LNCaP clone FGC (cell line): ENCODE results near the gene IL4.
"Not testable (repeated sequence)": the region's sequence is repeated elsewhere in the genome, so short reads cannot be mapped to it uniquely, and the experiment has no call there.

Source experiments
- DNase-seq: peaks from one replicate; pipeline ENCODE4 v3.0.0-alpha.2; 2011; ENCODE audit warnings: low read depth
- H3K4me3 ChIP-seq: 2 replicates; pipeline ENCODE4 v1.5.1; 2011; ENCODE audit warnings: mild to moderate bottlenecking, low read depth, low read length, control low read depth
- CTCF ChIP-seq: IDR thresholded peaks from 2 replicates; pipeline ENCODE4 v1.5.1; 2012; ENCODE audit warnings: mild to moderate bottlenecking; ENCODE audit not compliant: control insufficient read depth, insufficient read depth; ENCODE audit errors: extremely low read depth

IL4 gene

GRCh38 chr5:132673939-132674630 lies at the start of gene IL4:
TSS of gene IL4 (plus strand) at chr5:132673989. CDS start at chr5:132674051, 62 bp downstream.
- TF ChIP-seq CTCF, result no peak
- DNase-seq, result no peak
- no peak within 1 kb of the TSS for H3K4me3 ChIP-seq

GRCh38 chr5:132627470-132627869 lies 46.3 kb upstream of the IL4 start:
- TF ChIP-seq CTCF, result no peak
- no peak overlapping the region for H3K4me3 ChIP-seq
- no peak for DNase-seq

- TF ChIP-seq CTCF, result no peak
- DNase-seq, result no peak
- no peak overlapping the region for H3K4me3 ChIP-seq
These were observed 45.0 kb upstream of the IL4 start for GRCh38 chr5:132628814-132629213.

GRCh38 chr5:132629230-132629944 lies 44.4 kb upstream of the IL4 start:
- no peak for TF ChIP-seq CTCF
- no peak overlapping the region for H3K4me3 ChIP-seq
- DNase-seq, result no peak

GRCh38 chr5:132633587-132633986 lies 40.2 kb upstream of the IL4 start:
- DNase-seq, H3K4me3 ChIP-seq: not testable (repeated sequence)

- DNase-seq, result no peak
- no peak overlapping the region for H3K4me3 ChIP-seq
- no peak for TF ChIP-seq CTCF
These were observed 37.9 kb upstream of the IL4 start for GRCh38 chr5:132635873-132636272.

- no peak for DNase-seq
- TF ChIP-seq CTCF, result no peak
- no peak overlapping the region for H3K4me3 ChIP-seq
These were observed 36.5 kb upstream of the IL4 start for GRCh38 chr5:132637241-132637640.
